Suprapubic skin (tissue), 4 donors: ENCODE measurements around the gene FRMPD2.

Experiments used
- EP300 ChIP-seq: sonication (generic); formaldehyde crosslinking; IDR thresholded peaks from one replicate; pipeline ENCODE4 v1.6.1; 2017; ENCODE audit warnings: antibody characterized with exemption
- POLR2AphosphoS5 ChIP-seq, 3 donors: sonication (generic); formaldehyde crosslinking; IDR thresholded peaks; one replicate each; pipeline ENCODE4 v1.6.1; 2017; ENCODE audit warnings: antibody characterized with exemption in 3 of 3
- TF ChIP-seq, protein P1 (sequence below), 2 donors: fragments of 200-600 bp in 1 of 2; fragments of 450-650 bp in 1 of 2; sonication (generic) in 1 of 2; IDR thresholded peaks; one replicate each; pipeline ENCODE4 v1.5.1; 2016 to 2019; ENCODE audit warnings: antibody characterized with exemption in 2 of 2, mild to moderate bottlenecking in 1 of 2, moderate library complexity in 1 of 2

DNA sequence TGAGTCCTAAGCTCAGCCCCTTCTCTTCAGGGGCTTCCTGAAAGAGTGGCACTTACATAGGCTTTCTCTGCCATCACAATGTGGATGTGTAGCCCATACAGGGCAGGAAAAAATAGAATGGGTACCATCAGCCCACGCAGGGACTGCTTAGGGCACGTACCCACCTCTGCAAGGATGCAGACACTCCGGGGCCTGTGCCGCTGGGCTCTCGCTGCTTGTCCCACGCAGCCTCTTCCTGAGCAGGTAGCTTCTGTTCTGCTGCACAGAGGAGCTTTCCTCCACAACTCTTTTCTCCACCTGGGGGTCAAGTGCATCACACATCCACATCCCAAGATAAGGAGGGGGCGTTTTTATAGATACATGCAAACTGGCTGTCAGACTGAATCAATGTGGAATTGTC is 34.3 kb downstream of the FRMPD2 start:
- TF ChIP-seq, protein P1, sequence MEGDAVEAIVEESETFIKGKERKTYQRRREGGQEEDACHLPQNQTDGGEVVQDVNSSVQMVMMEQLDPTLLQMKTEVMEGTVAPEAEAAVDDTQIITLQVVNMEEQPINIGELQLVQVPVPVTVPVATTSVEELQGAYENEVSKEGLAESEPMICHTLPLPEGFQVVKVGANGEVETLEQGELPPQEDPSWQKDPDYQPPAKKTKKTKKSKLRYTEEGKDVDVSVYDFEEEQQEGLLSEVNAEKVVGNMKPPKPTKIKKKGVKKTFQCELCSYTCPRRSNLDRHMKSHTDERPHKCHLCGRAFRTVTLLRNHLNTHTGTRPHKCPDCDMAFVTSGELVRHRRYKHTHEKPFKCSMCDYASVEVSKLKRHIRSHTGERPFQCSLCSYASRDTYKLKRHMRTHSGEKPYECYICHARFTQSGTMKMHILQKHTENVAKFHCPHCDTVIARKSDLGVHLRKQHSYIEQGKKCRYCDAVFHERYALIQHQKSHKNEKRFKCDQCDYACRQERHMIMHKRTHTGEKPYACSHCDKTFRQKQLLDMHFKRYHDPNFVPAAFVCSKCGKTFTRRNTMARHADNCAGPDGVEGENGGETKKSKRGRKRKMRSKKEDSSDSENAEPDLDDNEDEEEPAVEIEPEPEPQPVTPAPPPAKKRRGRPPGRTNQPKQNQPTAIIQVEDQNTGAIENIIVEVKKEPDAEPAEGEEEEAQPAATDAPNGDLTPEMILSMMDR (IDR thresholded peaks at IDR 0.05): no peak
- TF ChIP-seq EP300 (no peak), POLR2AphosphoS5 (IDR thresholded peaks at IDR 0.05) (no peak)
